HepG2 (cell line): ENCODE results near the gene NVL. TPM values are rescaled to one million over a fixed set of nuclear protein-coding genes. Genes with fewer than 3 reads are reported as not detected.

Source experiments
- ATAC-seq: fragments of 200-7000 bp; cut with Tn5 transposase; 3 replicates; pipeline ENCODE4 v1.9.1; 2020; ENCODE audit warnings: mild to moderate bottlenecking, moderate library complexity
- BruUV-seq: library from RNA; stranded (reverse); fragments of 400-500 nt; replicated peaks from 2 replicates; lab custom pipeline; 2021; lab: Mats Ljungman, UMichigan
- CTCF ChIA-PET: fragments of 300-600 bp; formaldehyde crosslinking; extraction: SDS; loops from one replicate; lab custom pipeline; 2021; ENCODE audit warnings: low total read pairs, inconsistent platforms, low intra/inter-chr PET ratio; lab: Yijun Ruan, JAX
- POLR2A ChIA-PET: fragments of 350-600 bp; sonication (Branson Sonifier 250); formaldehyde crosslinking; loops from one replicate; lab custom pipeline; 2020; ENCODE audit warnings: antibody characterized with exemption, inconsistent platforms; lab: Yijun Ruan, JAX
- DNase-seq: peaks from one replicate; pipeline ENCODE4 v3.0.0-alpha.2; 2015; ENCODE audit warnings: low spot score
- FAIRE-seq: peaks from 3 replicates; lab custom pipeline; 2011; peaks lifted over from hg19 to GRCh38; lab: Jason Lieb, UNC
- H2AFZ ChIP-seq: one replicate; pipeline ENCODE4 v1.6.1; 2011; ENCODE audit warnings: low read length, inconsistent platforms
- H3K27ac ChIP-seq: fragments of 300-600 bp; 3 replicates; pipeline ENCODE4 v1.8.0; 2011; ENCODE audit warnings: mixed run types, mild to moderate bottlenecking, mixed read lengths, low read length, inconsistent platforms; ENCODE audit not compliant: insufficient read depth; ENCODE audit errors: extremely low read length
- H3K27me3 ChIP-seq, 2 experiments: fragments of 200-600 bp in 1 of 2; 2 replicates in 1 of 2; 3 replicates in 1 of 2; pipeline versions ENCODE4 v1.6.0 to v1.8.0; 2011; ENCODE audit warnings: low read length in 2 of 2, mild to moderate bottlenecking in 2 of 2, moderate library complexity in 2 of 2, inconsistent platforms in 1 of 2; ENCODE audit not compliant: insufficient read depth in 2 of 2, control insufficient read depth in 1 of 2
- H3K36me3 ChIP-seq, 2 experiments: fragments of 200-600 bp in 1 of 2; replicated peaks in 1 of 2; 2 replicates in 1 of 2; 3 replicates in 1 of 2; pipeline versions ENCODE4 v1.5.1 to v1.8.0; 2011; ENCODE audit warnings: low read length in 2 of 2, inconsistent platforms in 1 of 2; ENCODE audit not compliant: insufficient read depth in 2 of 2, control insufficient read depth in 1 of 2
- H3K4me1 ChIP-seq: 2 replicates; pipeline ENCODE4 v1.5.1; 2012; ENCODE audit warnings: low read length, inconsistent platforms; ENCODE audit not compliant: insufficient read depth
- H3K4me2 ChIP-seq: 2 replicates; pipeline ENCODE4 v1.6.0; 2011; ENCODE audit warnings: low read depth, low read length, inconsistent platforms
- H3K4me3 ChIP-seq, 3 experiments: fragments of 200-600 bp in 1 of 3; sonication (generic), shearing (Covaris generic) in 1 of 3; replicated peaks in 1 of 3; 2 replicates each; pipeline ENCODE4 v1.5.1; 2011 to 2016; ENCODE audit warnings: low read length in 3 of 3, inconsistent platforms in 2 of 3, low read depth in 2 of 3, mild to moderate bottlenecking in 2 of 3, control low read depth in 1 of 3, mixed read lengths in 1 of 3; ENCODE audit not compliant: insufficient read depth in 1 of 3
- H3K79me2 ChIP-seq: one replicate; pipeline ENCODE4 v1.6.1; 2011; ENCODE audit warnings: low read length, inconsistent platforms; ENCODE audit not compliant: insufficient read depth
- H3K9ac ChIP-seq: 2 replicates; pipeline ENCODE4 v1.6.0; 2011; ENCODE audit warnings: mild to moderate bottlenecking, low read depth, low read length, inconsistent platforms; ENCODE audit not compliant: insufficient read depth
- H3K9me3 ChIP-seq: 2 replicates; pipeline ENCODE4 v1.5.1; 2012; ENCODE audit warnings: mild to moderate bottlenecking, low read length
- H4K20me1 ChIP-seq: 2 replicates; pipeline ENCODE4 v1.6.0; 2011; ENCODE audit warnings: inconsistent platforms, mild to moderate bottlenecking, low read length, moderate library complexity; ENCODE audit not compliant: insufficient read depth
- NONO ChIP-seq, 2 experiments: fragments of 450-650 bp in 1 of 2; sonication (generic) in 1 of 2; formaldehyde crosslinking in 1 of 2; IDR thresholded peaks in 1 of 2; conservative IDR thresholded peaks in 1 of 2; 2 replicates each; pipeline versions ENCODE4 v1.6.1 to v1.8.0; 2017 to 2022; ENCODE audit warnings: mild to moderate bottlenecking in 1 of 2, missing genetic modification reagents in 1 of 2, moderate library complexity in 1 of 2
- POGZ ChIP-seq: sonication (generic); formaldehyde crosslinking; IDR thresholded peaks from 2 replicates; pipeline ENCODE4 v1.4.0; 2020; ENCODE audit warnings: mild to moderate bottlenecking, missing genetic modification reagents
- PTBP1 ChIP-seq: fragments of 200-400 bp; formaldehyde crosslinking; IDR thresholded peaks from 2 replicates; pipeline ENCODE4 v1.6.1; 2018; ENCODE audit warnings: low read length, low read depth; ENCODE audit not compliant: poor library complexity, severe bottlenecking
- SMAD1 ChIP-seq: sonication (generic); formaldehyde crosslinking; IDR thresholded peaks from 2 replicates; pipeline ENCODE4 v1.4.0; 2020; ENCODE audit warnings: missing genetic modification reagents, low read depth, mild to moderate bottlenecking, borderline replicate concordance
- ZBTB40 ChIP-seq, 2 experiments: fragments of 450-650 bp in 1 of 2; sonication (generic) in 1 of 2; formaldehyde crosslinking in 1 of 2; IDR thresholded peaks; 2 replicates each; pipeline versions ENCODE4 v1.6.1 to v1.8.0; 2016 to 2022; ENCODE audit warnings: antibody characterized with exemption in 1 of 2, mild to moderate bottlenecking in 1 of 2, missing genetic modification reagents in 1 of 2
- ZNF205 ChIP-seq: IDR thresholded peaks from 2 replicates; pipeline ENCODE4 v1.6.1; 2018; ENCODE audit warnings: missing biosample characterization, missing genetic modification reagents
- ZNF3 ChIP-seq: IDR thresholded peaks from 2 replicates; pipeline ENCODE4 v1.7.0; 2017; ENCODE audit warnings: inconsistent platforms
- ZNF501 ChIP-seq: sonication (generic); formaldehyde crosslinking; IDR thresholded peaks from 2 replicates; pipeline ENCODE4 v1.5.1; 2020; ENCODE audit warnings: mild to moderate bottlenecking, moderate library complexity, missing genetic modification reagents
- ZNF672 ChIP-seq: sonication (generic); formaldehyde crosslinking; IDR thresholded peaks from 2 replicates; pipeline ENCODE4 v1.8.1; 2022; ENCODE audit warnings: missing genetic modification reagents
- WGBS: methylation state at CpG from one replicate; pipeline ENCODE4 v1.1.6; 2017; ENCODE audit warnings: low lambda C conversion rate; 5-methylcytosine and 5-hydroxymethylcytosine counted together
- in situ Hi-C: cut with HindIII; loops from 2 replicates; pipeline ENCODE4 v1.10.0; 2017; ENCODE audit warnings: low pct_unique_long_range_greater_than_20kb; ENCODE audit not compliant: extremely low pct_ligation_motif_present
- intact Hi-C: fragments of 100-400 bp; cut with micrococcal nuclease; formaldehyde crosslinking; loops from one replicate; pipeline ENCODE4 v1.10.0; 2022; ENCODE audit not compliant: unreplicated experiment
- polyA plus RNA-seq, 8 experiments: library from polyadenylated mRNA; depleted of rRNA in 3 of 8; stranded (reverse) in 7 of 8; unstranded in 1 of 8; fragments of >200 nt; fragmentation: Illumina TruSeq in 4 of 8; extraction: Trizol in 4 of 8; gene quantifications; 2 replicates each; pipeline versions ENCODE4 v1.2.1 to v1.2.3, GENCODE V29; 2011 to 2016; ENCODE audit warnings: low read depth in 4 of 8, missing spikeins in 1 of 8, mixed read lengths in 1 of 8; ENCODE audit not compliant: insufficient read depth in 1 of 8
- total RNA-seq, 5 experiments: library from RNA; depleted of rRNA; stranded (reverse); fragments of >200 nt; fragmentation: Illumina TruSeq; extraction: Trizol; gene quantifications; 2 replicates each; pipeline ENCODE4 v1.2.3, GENCODE V29; 2016; ENCODE audit warnings: low read depth in 1 of 5
- TF ChIP-seq, protein P1 (sequence below): sonication (generic); formaldehyde crosslinking; IDR thresholded peaks from 2 replicates; pipeline ENCODE4 v1.5.1; 2020; ENCODE audit warnings: missing genetic modification reagents, mild to moderate bottlenecking, borderline replicate concordance

NVL gene
- total and polyA plus RNA-seq, 2 of the 13 experiments (the other 11 are each of a cell fraction or from before 2014, with no cell fraction given), result 8.3 to 21.0 TPM

- WGBS, result 98% methylated on average over 2 of the region's 2 CpGs
- H3K4me1 ChIP-seq, result no peaks in the 10 kb centered on the region
- no peak for ATAC-seq
- POLR2A ChIA-PET, result no interaction called here
- H4K20me1 ChIP-seq, result no peaks in the 10 kb centered on the region
- no peak overlapping the region for H3K27ac ChIP-seq
- H3K9me3 ChIP-seq, result no peaks in the 10 kb centered on the region
- H3K79me2 ChIP-seq, result no peaks in the 10 kb centered on the region
- H3K4me3 ChIP-seq, result no peak overlapping the region
- no peak overlapping the region for H3K4me2 ChIP-seq
- no TSS peak for BruUV-seq
- H2AFZ ChIP-seq, result no peak overlapping the region
- intact Hi-C loops (no loop called here), in situ Hi-C loops (no loop called here)
- no peak for DNase-seq
- CTCF ChIA-PET, result no interaction called here
- H3K9ac ChIP-seq, result no peak overlapping the region
- FAIRE-seq, result no peak
- TF ChIP-seq, protein P1, sequence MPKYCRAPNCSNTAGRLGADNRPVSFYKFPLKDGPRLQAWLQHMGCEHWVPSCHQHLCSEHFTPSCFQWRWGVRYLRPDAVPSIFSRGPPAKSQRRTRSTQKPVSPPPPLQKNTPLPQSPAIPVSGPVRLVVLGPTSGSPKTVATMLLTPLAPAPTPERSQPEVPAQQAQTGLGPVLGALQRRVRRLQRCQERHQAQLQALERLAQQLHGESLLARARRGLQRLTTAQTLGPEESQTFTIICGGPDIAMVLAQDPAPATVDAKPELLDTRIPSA (CRISPR knock-in tag), result no peak
- no peak for TF ChIP-seq POGZ (CRISPR knock-in tag)
- no peak for TF ChIP-seq PTBP1
- no peak for TF ChIP-seq ZNF3 (CRISPR knock-in tag)
- TF ChIP-seq NONO (IDR thresholded peaks at IDR 0.05), result no peak
- TF ChIP-seq NONO (CRISPR knock-in tag; conservative IDR thresholded peaks at IDR 0.05), result no peak
- TF ChIP-seq SMAD1, result no peak
- no peak for TF ChIP-seq ZNF205 (CRISPR knock-in tag)
- TF ChIP-seq ZBTB40 (IDR thresholded peaks at IDR 0.05), result no peak
- no peak for TF ChIP-seq ZBTB40 (CRISPR knock-in tag; IDR thresholded peaks at IDR 0.05)
- no peak for TF ChIP-seq ZNF501 (CRISPR knock-in tag)
- no peak for TF ChIP-seq ZNF672
- H3K36me3 ChIP-seq, result peaks cover 2 to 45% of the 10 kb centered on the region in 2 experiments; a peak in 4 of 5 replicates
- no peaks in the 10 kb centered on the region for H3K27me3 ChIP-seq
Measured at GRCh38 chr1:224312025-224312424, 17.9 kb downstream of the NVL start.
